ENCODE data around the gene FSIP1. TPM values are rescaled to one million over a fixed set of nuclear protein-coding genes. Genes with fewer than 3 reads are reported as not detected.

FSIP1 gene
- total RNA-seq, 4 donors from 2014 or later = 0.94 to 3.2 (median 2.0) TPM

DNA sequence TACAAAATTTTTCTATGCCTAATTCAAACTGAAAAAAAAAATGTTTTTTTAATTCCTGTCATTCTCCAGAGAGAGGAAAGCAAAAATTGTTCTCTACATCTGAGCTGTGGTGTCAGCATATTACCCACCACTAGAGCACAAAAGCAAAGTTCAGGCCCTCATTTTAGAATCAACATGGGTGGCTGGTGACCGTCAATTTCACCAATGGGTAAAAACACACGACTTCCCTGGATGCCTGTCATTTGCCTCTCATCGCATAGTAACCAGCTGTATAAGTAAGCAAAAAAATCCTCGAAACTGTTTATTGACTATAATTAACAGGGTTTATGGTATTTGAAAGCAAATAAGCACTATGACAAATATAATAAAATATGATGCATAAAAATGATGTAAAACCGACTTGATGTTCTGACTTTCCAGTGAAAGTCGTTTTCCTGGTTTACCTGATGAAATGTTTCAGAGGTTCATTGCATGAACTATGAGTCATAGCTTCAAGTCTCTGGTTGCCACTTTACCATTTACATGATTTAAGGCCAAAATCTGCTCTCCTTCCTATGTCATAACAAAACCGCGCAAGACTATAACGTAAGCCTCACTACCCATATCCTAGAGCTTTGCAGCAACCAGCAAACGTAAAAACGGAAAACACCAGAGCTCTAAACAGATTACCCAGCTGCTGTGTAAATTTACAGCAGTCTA, 141.3 kb downstream of the FSIP1 start:
- ATAC-seq = no peak
- H3K4me1 ChIP-seq = peaks cover 7 to 48% (median 12%) of the 10 kb centered on the region in 3 donors
- 67 to 90% methylated on average over 9 to 11 of the region's 11 CpGs for WGBS, 2 donors (ENCODE audit: low coverage in 1 of 2)
- H3K27ac ChIP-seq = no peak overlapping the region
- TF ChIP-seq, protein P1, sequence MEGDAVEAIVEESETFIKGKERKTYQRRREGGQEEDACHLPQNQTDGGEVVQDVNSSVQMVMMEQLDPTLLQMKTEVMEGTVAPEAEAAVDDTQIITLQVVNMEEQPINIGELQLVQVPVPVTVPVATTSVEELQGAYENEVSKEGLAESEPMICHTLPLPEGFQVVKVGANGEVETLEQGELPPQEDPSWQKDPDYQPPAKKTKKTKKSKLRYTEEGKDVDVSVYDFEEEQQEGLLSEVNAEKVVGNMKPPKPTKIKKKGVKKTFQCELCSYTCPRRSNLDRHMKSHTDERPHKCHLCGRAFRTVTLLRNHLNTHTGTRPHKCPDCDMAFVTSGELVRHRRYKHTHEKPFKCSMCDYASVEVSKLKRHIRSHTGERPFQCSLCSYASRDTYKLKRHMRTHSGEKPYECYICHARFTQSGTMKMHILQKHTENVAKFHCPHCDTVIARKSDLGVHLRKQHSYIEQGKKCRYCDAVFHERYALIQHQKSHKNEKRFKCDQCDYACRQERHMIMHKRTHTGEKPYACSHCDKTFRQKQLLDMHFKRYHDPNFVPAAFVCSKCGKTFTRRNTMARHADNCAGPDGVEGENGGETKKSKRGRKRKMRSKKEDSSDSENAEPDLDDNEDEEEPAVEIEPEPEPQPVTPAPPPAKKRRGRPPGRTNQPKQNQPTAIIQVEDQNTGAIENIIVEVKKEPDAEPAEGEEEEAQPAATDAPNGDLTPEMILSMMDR (IDR thresholded peaks at IDR 0.05) = peak in 1 of 4 experiments; percentile 16
- TF ChIP-seq POLR2A (IDR thresholded peaks at IDR 0.05) = no peak
- no peaks in the 10 kb centered on the region for H3K36me3 ChIP-seq
- no peak overlapping the region for H3K4me3 ChIP-seq
- H3K27me3 ChIP-seq = no peaks in the 10 kb centered on the region
- H3K9me3 ChIP-seq = no peaks in the 10 kb centered on the region

DNA sequence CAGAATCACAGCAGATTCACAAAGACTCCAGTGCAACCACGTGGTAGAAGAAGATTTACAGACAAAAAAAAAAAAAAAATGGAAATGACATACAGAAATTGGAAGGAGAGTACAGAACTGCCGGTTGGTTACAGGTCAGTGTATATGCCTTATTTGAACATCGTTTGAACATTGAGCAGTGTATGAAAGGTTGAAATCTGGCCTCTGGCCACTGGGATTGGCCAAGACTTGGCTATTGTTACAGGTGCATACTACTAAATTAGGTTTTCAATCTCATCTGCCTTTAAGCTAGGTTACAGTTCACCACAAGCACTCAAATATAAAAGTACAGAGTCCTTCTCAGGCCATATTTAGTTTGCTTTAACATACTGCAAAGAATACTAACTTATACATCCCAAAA, 142.0 kb downstream of the FSIP1 start:
- WGBS, 2 donors (ENCODE audit: low coverage in 1 of 2) = 72 to 81% methylated on average over 3 of the region's 3 CpGs
- Histone ChIP-seq H3K27ac (no peak overlapping the region), H3K27me3 (no peaks in the 10 kb centered on the region), H3K4me1 (peaks cover 7 to 48% (median 12%) of the 10 kb centered on the region in 3 donors), H3K4me3 (no peak overlapping the region), H3K36me3 (no peaks in the 10 kb centered on the region), H3K9me3 (no peaks in the 10 kb centered on the region)
- no peak for ATAC-seq
- TF ChIP-seq EP300 (IDR thresholded peaks at IDR 0.05) (no peak), POLR2A (IDR thresholded peaks at IDR 0.05) (no peak)
- TF ChIP-seq, protein P1 (IDR thresholded peaks at IDR 0.05) = no peak

DNA sequence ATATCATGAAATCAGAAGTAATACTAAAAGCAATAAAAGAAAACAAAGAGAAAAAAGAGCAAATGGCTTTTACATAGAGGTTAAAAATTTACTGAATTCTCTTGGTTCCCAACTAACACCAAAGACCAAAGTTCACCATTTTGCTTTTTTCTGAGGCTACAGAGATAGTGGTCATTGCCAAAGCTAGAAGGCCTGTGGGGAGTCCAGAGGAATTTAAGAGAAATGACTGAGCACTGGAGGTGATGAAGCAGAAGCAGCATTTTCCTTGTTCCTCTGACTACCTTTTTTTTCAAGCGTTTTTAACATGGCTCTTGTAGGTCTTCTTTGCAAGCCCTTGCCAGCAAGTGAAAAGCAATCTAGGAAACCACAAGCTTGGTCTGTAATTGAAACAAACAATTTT, 143.6 kb downstream of the FSIP1 start:
- TF ChIP-seq EP300 (IDR thresholded peaks at IDR 0.05) = no peak
- TF ChIP-seq, protein P1 (IDR thresholded peaks at IDR 0.05) = no peak
- TF ChIP-seq POLR2A (IDR thresholded peaks at IDR 0.05) = no peak
- TF ChIP-seq POLR2AphosphoS5 (IDR thresholded peaks at IDR 0.05) = no peak
- H3K4me3 ChIP-seq = no peak overlapping the region
- no peaks in the 10 kb centered on the region for H3K27me3 ChIP-seq
- no peak overlapping the region for H3K27ac ChIP-seq
- 89 to 100% methylated on average over 1 of the region's 1 CpG for WGBS, 2 donors (ENCODE audit: low coverage in 1 of 2)
- H3K4me1 ChIP-seq = peaks cover 7 to 37% (median 12%) of the 10 kb centered on the region in 3 donors
- H3K9me3 ChIP-seq = no peaks in the 10 kb centered on the region
- no peak for ATAC-seq
- H3K36me3 ChIP-seq = no peaks in the 10 kb centered on the region

DNA sequence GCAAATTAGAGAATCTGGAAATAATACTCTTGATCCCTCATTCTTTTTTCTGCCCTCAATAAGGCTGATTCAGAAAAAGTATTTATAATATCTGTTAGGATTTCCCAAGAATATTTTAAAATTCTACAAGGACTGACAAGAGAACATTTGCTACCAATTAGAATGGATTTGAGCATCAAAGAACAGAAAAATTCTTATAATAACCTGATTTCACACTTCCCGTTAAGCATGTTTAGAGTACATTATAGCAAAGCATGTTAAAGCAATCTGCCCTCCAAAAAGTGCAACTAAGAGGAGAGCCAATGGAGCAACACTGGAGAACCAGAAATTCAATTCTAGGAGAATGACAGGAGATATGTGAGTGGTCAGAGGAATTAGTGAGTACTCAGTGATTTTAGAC, 144.6 kb downstream of the FSIP1 start:
- H3K27me3 ChIP-seq = no peaks in the 10 kb centered on the region
- peaks cover 7 to 27% (median 12%) of the 10 kb centered on the region in 3 donors for H3K4me1 ChIP-seq
- H3K9me3 ChIP-seq = no peaks in the 10 kb centered on the region
- no peaks in the 10 kb centered on the region for H3K36me3 ChIP-seq
- TF ChIP-seq POLR2A (IDR thresholded peaks at IDR 0.05) = no peak
- TF ChIP-seq, protein P1 (IDR thresholded peaks at IDR 0.05) = no peak
- TF ChIP-seq POLR2AphosphoS5 (IDR thresholded peaks at IDR 0.05) = no peak
- TF ChIP-seq EP300 (IDR thresholded peaks at IDR 0.05) = no peak
- H3K4me3 ChIP-seq = no peak overlapping the region
- ATAC-seq = no peak
- 77 to 100% methylated on average over 1 of the region's 1 CpG for WGBS, 2 donors (ENCODE audit: low coverage in 1 of 2)
- no peak overlapping the region for H3K27ac ChIP-seq

- H3K4me3 ChIP-seq = no peak overlapping the region
- no peak overlapping the region for H3K27ac ChIP-seq
- H3K9me3 ChIP-seq = no peaks in the 10 kb centered on the region
- TF ChIP-seq EP300 (IDR thresholded peaks at IDR 0.05) (no peak), POLR2A (IDR thresholded peaks at IDR 0.05) (no peak), POLR2AphosphoS5 (IDR thresholded peaks at IDR 0.05) (no peak)
- TF ChIP-seq, protein P1 (IDR thresholded peaks at IDR 0.05) = no peak
- no peaks in the 10 kb centered on the region for H3K27me3 ChIP-seq
- WGBS, 2 donors (ENCODE audit: low coverage in 1 of 2) = 80 to 83% methylated on average over 3 of the region's 3 CpGs
- H3K4me1 ChIP-seq = peaks cover 0 to 26% (median 6%) of the 10 kb centered on the region in 3 donors
- ATAC-seq = no peak
- H3K36me3 ChIP-seq = no peaks in the 10 kb centered on the region
Measured at GRCh38 chr15:39631357-39631756, 151.3 kb downstream of the FSIP1 start.

All from gastroesophageal sphincter (tissue), 4 donors.